ENCODE results near the gene U2AF2. TPM values are rescaled to one million over a fixed set of nuclear protein-coding genes. Genes with fewer than 3 reads are reported as not detected.

U2AF2 gene
- polyA plus RNA-seq, 1 donor (not counting 4 experiments of a cell fraction or from before 2014, with no cell fraction given), result 109 TPM

DNA sequence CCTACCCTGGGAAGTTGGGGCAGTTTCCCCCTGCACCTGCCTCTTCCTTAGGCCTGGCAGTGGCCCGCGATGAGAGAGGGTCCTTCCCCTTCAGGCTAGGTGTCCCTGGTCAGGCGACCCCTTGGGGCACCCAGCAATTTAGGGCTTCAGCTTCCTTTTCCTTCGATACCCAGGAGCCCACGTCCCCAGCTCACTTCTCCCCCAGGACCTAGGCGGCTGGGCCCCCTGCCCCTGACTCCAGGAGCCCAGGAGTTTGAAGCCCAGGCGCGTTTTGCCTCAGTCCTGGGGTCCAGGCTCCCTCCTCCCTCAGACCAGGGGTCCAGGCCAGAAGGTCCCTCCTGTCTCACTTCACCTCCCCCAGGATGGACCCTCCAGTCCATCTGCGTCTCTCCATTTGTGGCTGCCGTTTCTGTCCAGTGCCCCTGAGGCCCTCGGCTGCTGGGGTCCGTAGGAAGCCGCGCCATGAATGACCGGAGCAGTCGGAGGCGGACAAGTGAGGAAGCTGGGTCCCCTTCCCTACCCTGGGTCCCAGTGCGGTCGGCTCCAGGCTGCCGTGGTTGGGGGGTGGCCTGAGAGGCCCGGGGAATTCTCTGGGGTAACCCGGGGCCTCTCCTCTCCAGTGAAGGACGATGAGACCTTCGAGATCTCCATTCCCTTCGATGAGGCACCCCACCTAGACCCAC lies 6.1 kb upstream of the U2AF2 start:
- H3K4me2 ChIP-seq (ENCODE audit: control insufficient read depth, extremely low read depth, insufficient read depth, low read depth, low read length), result peak overlapping the region; percentile 77
- DNase-seq (ENCODE audit: low read depth, low spot score) (no peak), FAIRE-seq (no peak)
- peaks cover 22% of the 10 kb centered on the region for H3K79me2 ChIP-seq (ENCODE audit: control insufficient read depth, insufficient read depth, low read length)
- H3K9ac ChIP-seq (ENCODE audit: control insufficient read depth, extremely low read depth, insufficient read depth, low read length), result peak overlapping the region; percentile 75
- H3K9me3 ChIP-seq (ENCODE audit: control insufficient read depth, low read depth, low read length), result no peaks in the 10 kb centered on the region
- H3K27me3 ChIP-seq (ENCODE audit: control insufficient read depth, extremely low read depth, insufficient read depth, low read length), result no peaks in the 10 kb centered on the region
- no peaks in the 10 kb centered on the region for H3K9me1 ChIP-seq (ENCODE audit: control insufficient read depth, extremely low read depth, insufficient read depth, low read length)
- H2AFZ ChIP-seq (ENCODE audit: control insufficient read depth, low read length), result no peak overlapping the region
- no peaks in the 10 kb centered on the region for H4K20me1 ChIP-seq (ENCODE audit: control insufficient read depth, extremely low read depth, insufficient read depth, low read length)
- peaks cover 9 to 14% of the 10 kb centered on the region in 2 experiments for H3K36me3 ChIP-seq (ENCODE audit: control insufficient read depth in 2 of 2, extremely low read depth in 1 of 2, insufficient read depth in 2 of 2, low read length in 2 of 2)
- H3K27ac ChIP-seq (ENCODE audit: control insufficient read depth, insufficient read depth, low read length), result no peak overlapping the region
- H3K4me3 ChIP-seq (ENCODE audit: control insufficient read depth in 2 of 3, extremely low read depth in 1 of 3, insufficient read depth in 2 of 3, low read depth in 1 of 3, low read length in 3 of 3), result peak overlapping the region; percentile 29 to 67 (median 58)
- dilution Hi-C loops (cut with MboI; ENCODE audit: extremely low pct_ligation_motif_present, low sequenced_read_pairs), result no loop called here
- TF ChIP-seq, protein P1, sequence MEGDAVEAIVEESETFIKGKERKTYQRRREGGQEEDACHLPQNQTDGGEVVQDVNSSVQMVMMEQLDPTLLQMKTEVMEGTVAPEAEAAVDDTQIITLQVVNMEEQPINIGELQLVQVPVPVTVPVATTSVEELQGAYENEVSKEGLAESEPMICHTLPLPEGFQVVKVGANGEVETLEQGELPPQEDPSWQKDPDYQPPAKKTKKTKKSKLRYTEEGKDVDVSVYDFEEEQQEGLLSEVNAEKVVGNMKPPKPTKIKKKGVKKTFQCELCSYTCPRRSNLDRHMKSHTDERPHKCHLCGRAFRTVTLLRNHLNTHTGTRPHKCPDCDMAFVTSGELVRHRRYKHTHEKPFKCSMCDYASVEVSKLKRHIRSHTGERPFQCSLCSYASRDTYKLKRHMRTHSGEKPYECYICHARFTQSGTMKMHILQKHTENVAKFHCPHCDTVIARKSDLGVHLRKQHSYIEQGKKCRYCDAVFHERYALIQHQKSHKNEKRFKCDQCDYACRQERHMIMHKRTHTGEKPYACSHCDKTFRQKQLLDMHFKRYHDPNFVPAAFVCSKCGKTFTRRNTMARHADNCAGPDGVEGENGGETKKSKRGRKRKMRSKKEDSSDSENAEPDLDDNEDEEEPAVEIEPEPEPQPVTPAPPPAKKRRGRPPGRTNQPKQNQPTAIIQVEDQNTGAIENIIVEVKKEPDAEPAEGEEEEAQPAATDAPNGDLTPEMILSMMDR (optimal IDR thresholded peaks at IDR 0.05 in 1 of 3, IDR thresholded peaks at IDR 0.05 in 1 of 3, conservative IDR thresholded peaks at IDR 0.05 in 1 of 3; ENCODE audit: extremely low read depth in 1 of 3, insufficient read depth in 2 of 3, low read length in 3 of 3), result no peak
- no peak for TF ChIP-seq EZH2 (IDR thresholded peaks at IDR 0.05; ENCODE audit: low read length)
- peaks cover 22% of the 10 kb centered on the region for H3K4me1 ChIP-seq (ENCODE audit: control insufficient read depth, extremely low read depth, insufficient read depth, low read length)

DNA sequence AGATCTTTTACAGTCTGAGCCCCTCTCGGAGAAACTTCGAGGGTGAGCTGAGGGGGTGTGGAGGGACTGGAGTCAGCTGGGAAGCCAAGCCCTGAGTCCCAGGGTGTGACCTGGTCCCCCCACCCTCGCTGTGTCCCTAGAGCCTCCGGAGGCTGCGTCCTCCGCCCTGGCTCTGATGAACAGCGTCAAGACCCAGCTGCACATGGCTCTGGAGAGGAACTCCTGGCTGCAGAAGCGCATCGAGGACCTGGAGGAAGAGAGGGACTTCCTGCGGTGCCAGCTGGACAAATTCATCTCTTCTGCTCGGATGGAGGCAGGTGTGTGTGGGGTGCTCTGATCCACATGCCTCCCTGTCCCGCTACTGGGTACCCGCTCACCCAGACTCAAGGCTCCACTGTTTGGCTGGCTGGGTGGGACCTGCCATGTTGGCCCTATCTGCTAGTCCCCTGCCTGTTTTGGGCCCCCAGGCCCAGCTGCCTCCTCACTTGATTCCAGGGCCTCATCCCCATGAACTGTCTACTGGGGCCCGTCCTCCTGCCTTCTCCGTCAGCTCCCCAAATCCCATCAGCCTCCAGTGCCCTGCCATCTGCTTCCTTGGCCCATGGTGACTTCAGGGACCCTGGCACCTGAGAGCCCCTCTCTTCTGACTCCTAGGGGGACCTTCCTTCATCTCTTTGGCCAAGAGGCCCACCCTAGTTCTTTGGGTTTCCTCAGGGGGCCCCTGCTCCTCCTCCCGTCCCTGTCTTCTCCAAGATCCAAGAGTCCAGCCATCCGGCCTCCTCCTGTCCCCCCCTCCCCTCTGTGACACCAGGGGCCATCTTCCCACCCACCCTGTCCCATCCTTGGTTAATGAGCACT lies 5.3 kb upstream of the U2AF2 start:
- Histone ChIP-seq H3K79me2 (ENCODE audit: control insufficient read depth, insufficient read depth, low read length) (peaks cover 14% of the 10 kb centered on the region), H3K9ac (ENCODE audit: control insufficient read depth, extremely low read depth, insufficient read depth, low read length) (no peak overlapping the region), H3K4me1 (ENCODE audit: control insufficient read depth, extremely low read depth, insufficient read depth, low read length) (peaks cover 18% of the 10 kb centered on the region), H3K4me3 (ENCODE audit: control insufficient read depth in 2 of 3, extremely low read depth in 1 of 3, insufficient read depth in 2 of 3, low read depth in 1 of 3, low read length in 3 of 3) (no peak overlapping the region), H4K20me1 (ENCODE audit: control insufficient read depth, extremely low read depth, insufficient read depth, low read length) (no peaks in the 10 kb centered on the region), H3K4me2 (ENCODE audit: control insufficient read depth, extremely low read depth, insufficient read depth, low read depth, low read length) (peak overlapping the region; percentile 5), H2AFZ (ENCODE audit: control insufficient read depth, low read length) (no peak overlapping the region), H3K9me3 (ENCODE audit: control insufficient read depth, low read depth, low read length) (no peaks in the 10 kb centered on the region), H3K27ac (ENCODE audit: control insufficient read depth, insufficient read depth, low read length) (no peak overlapping the region), H3K27me3 (ENCODE audit: control insufficient read depth, extremely low read depth, insufficient read depth, low read length) (no peaks in the 10 kb centered on the region), H3K36me3 (ENCODE audit: control insufficient read depth in 2 of 2, extremely low read depth in 1 of 2, insufficient read depth in 2 of 2, low read length in 2 of 2) (peaks cover 9 to 13% of the 10 kb centered on the region in 2 experiments), H3K9me1 (ENCODE audit: control insufficient read depth, extremely low read depth, insufficient read depth, low read length) (no peaks in the 10 kb centered on the region)
- TF ChIP-seq EZH2 (IDR thresholded peaks at IDR 0.05; ENCODE audit: low read length), result no peak
- TF ChIP-seq, protein P1 (optimal IDR thresholded peaks at IDR 0.05 in 1 of 3, IDR thresholded peaks at IDR 0.05 in 1 of 3, conservative IDR thresholded peaks at IDR 0.05 in 1 of 3; ENCODE audit: extremely low read depth in 1 of 3, insufficient read depth in 2 of 3, low read length in 3 of 3), result no peak
- FAIRE-seq (no peak), DNase-seq (ENCODE audit: low read depth, low spot score) (no peak)
- dilution Hi-C loops (cut with MboI; ENCODE audit: extremely low pct_ligation_motif_present, low sequenced_read_pairs), result no loop called here

All from keratinocyte (primary cell).